K562 (cell line): ENCODE data around the gene SCT. TPM values are rescaled to one million over a fixed set of nuclear protein-coding genes. Genes with fewer than 3 reads are reported as not detected.

Source experiments
- FOXA3 ChIP-seq, 2 experiments: fragments of 450-650 bp in 1 of 2; sonication (generic) in 1 of 2; formaldehyde crosslinking; IDR thresholded peaks in 1 of 2; conservative IDR thresholded peaks in 1 of 2; 2 replicates each; pipeline versions ENCODE4 v1.4.0 to v1.8.0; 2020 to 2022; ENCODE audit warnings: mild to moderate bottlenecking in 2 of 2, missing genetic modification reagents in 1 of 2
- FOXJ2 ChIP-seq: fragments of 200-800 bp; sonication (Bioruptor generic); IDR thresholded peaks from 2 replicates; pipeline ENCODE4 v1.6.1; 2016; ENCODE audit warnings: missing genetic modification characterization, missing compliant biosample characterization
- HMGN3 ChIP-seq: IDR thresholded peaks from 2 replicates; pipeline ENCODE4 v1.6.1; 2011; ENCODE audit warnings: borderline replicate concordance, low read depth, mild to moderate bottlenecking, mixed read lengths, low read length; ENCODE audit not compliant: insufficient read length; ENCODE audit errors: extremely low read depth
- JUNB ChIP-seq: fragments of 450-650 bp; formaldehyde crosslinking; conservative IDR thresholded peaks from 2 replicates; pipeline ENCODE4 v1.4.0; 2020; ENCODE audit warnings: mild to moderate bottlenecking
- KLF1 ChIP-seq: fragments of 450-650 bp; IDR thresholded peaks from 2 replicates; pipeline ENCODE4 v1.6.1; 2016; ENCODE audit warnings: missing genetic modification characterization, missing compliant biosample characterization
- NCOA2 ChIP-seq, 2 experiments: fragments of 450-650 bp; IDR thresholded peaks; 2 replicates each; pipeline ENCODE4 v1.6.1; 2018; ENCODE audit warnings: mild to moderate bottlenecking in 2 of 2, moderate library complexity in 1 of 2; ENCODE audit not compliant: partially characterized antibody in 2 of 2
- NELFE ChIP-seq: IDR thresholded peaks from 2 replicates; pipeline ENCODE4 v1.6.1; 2011; ENCODE audit warnings: mild to moderate bottlenecking; ENCODE audit not compliant: insufficient read depth, insufficient read length
- PML ChIP-seq: IDR thresholded peaks from 2 replicates; pipeline ENCODE4 v1.6.1; 2012; ENCODE audit warnings: low read length, inconsistent platforms
- POLR2AphosphoS2 ChIP-seq: IDR thresholded peaks from 2 replicates; pipeline ENCODE4 v1.6.1; 2012; ENCODE audit warnings: low read length, improper control_type of control experiment
- RBM22 ChIP-seq: fragments of 200-400 bp; formaldehyde crosslinking; IDR thresholded peaks from 2 replicates; pipeline ENCODE4 v1.6.1; 2018; ENCODE audit warnings: low read length, low read depth; ENCODE audit not compliant: poor library complexity, severe bottlenecking
- TAF15 ChIP-seq: fragments of 200-400 bp; formaldehyde crosslinking; IDR thresholded peaks from 2 replicates; pipeline ENCODE4 v1.6.1; 2017; ENCODE audit warnings: mild to moderate bottlenecking, low read depth, low read length, moderate library complexity
- ZC3H8 ChIP-seq: fragments of 450-650 bp; IDR thresholded peaks from 2 replicates; pipeline ENCODE4 v1.6.1; 2017
- ZKSCAN1 ChIP-seq: fragments of 150-350 bp; IDR thresholded peaks from 2 replicates; pipeline ENCODE4 v1.6.1; 2016; ENCODE audit warnings: low read depth, low read length
- ZNF232 ChIP-seq: sonication (generic); formaldehyde crosslinking; IDR thresholded peaks from 2 replicates; pipeline ENCODE4 v1.8.0; 2022; ENCODE audit warnings: mild to moderate bottlenecking, missing genetic modification reagents
- ZNF239 ChIP-seq: fragments of 250-450 bp; sonication (Bioruptor Pico); IDR thresholded peaks from 2 replicates; pipeline ENCODE4 v1.4.0; 2020; ENCODE audit warnings: mild to moderate bottlenecking
- ZNF41 ChIP-seq: fragments of 250-450 bp; sonication (Bioruptor Pico); conservative IDR thresholded peaks from 2 replicates; pipeline ENCODE4 v1.4.0; 2020; ENCODE audit warnings: mild to moderate bottlenecking
- polyA plus RNA-seq, 8 experiments: library from polyadenylated mRNA; depleted of rRNA in 4 of 8; stranded (reverse) in 5 of 8; unstranded in 3 of 8; fragments of >200 nt; fragmentation: Nextera tagmentation in 2 of 8; fragmentation: Illumina TruSeq in 1 of 8; extraction: Ambion mirVana in 2 of 8; extraction: Trizol in 1 of 8; gene quantifications; 2 replicates each; pipeline versions ENCODE4 v1.2.1 to v1.2.3, GENCODE V29; 2011 to 2014; ENCODE audit warnings: inconsistent platforms in 1 of 8, missing spikeins in 1 of 8
- total RNA-seq, 7 experiments: library from RNA; depleted of rRNA in 6 of 7; stranded (reverse); fragments of >200 nt in 6 of 7; fragmentation: Illumina TruSeq in 2 of 7; extraction: Trizol in 2 of 7; gene quantifications; 2 replicates each; pipeline versions ENCODE4 v1.2.1 to v1.2.3, GENCODE V29; 2011 to 2021; ENCODE audit warnings: low replicate concordance in 1 of 7
- TF ChIP-seq, protein P1 (sequence below): sonication (generic); formaldehyde crosslinking; IDR thresholded peaks from 2 replicates; pipeline ENCODE4 v1.8.0; 2022; ENCODE audit warnings: mild to moderate bottlenecking, missing genetic modification reagents, borderline replicate concordance
- TF ChIP-seq, protein P2 (sequence below): sonication (generic); formaldehyde crosslinking; IDR thresholded peaks from 2 replicates; pipeline ENCODE4 v1.8.1; 2023; ENCODE audit warnings: mild to moderate bottlenecking, missing genetic modification reagents
- TF ChIP-seq, protein P3 (sequence below): IDR thresholded peaks from 2 replicates; pipeline ENCODE4 v1.6.1; 2016; ENCODE audit warnings: missing genetic modification characterization, missing compliant biosample characterization
- TF ChIP-seq, protein P4 (sequence below): fragments of 450-650 bp; IDR thresholded peaks from 2 replicates; pipeline ENCODE4 v1.6.1; 2014; ENCODE audit warnings: low read depth, mild to moderate bottlenecking, moderate library complexity, borderline replicate concordance

Gene SCT
- total and polyA plus RNA-seq, 9 of the 15 experiments (the other 6 are each of a cell fraction or from before 2014, with no cell fraction given) = not detected

DNA sequence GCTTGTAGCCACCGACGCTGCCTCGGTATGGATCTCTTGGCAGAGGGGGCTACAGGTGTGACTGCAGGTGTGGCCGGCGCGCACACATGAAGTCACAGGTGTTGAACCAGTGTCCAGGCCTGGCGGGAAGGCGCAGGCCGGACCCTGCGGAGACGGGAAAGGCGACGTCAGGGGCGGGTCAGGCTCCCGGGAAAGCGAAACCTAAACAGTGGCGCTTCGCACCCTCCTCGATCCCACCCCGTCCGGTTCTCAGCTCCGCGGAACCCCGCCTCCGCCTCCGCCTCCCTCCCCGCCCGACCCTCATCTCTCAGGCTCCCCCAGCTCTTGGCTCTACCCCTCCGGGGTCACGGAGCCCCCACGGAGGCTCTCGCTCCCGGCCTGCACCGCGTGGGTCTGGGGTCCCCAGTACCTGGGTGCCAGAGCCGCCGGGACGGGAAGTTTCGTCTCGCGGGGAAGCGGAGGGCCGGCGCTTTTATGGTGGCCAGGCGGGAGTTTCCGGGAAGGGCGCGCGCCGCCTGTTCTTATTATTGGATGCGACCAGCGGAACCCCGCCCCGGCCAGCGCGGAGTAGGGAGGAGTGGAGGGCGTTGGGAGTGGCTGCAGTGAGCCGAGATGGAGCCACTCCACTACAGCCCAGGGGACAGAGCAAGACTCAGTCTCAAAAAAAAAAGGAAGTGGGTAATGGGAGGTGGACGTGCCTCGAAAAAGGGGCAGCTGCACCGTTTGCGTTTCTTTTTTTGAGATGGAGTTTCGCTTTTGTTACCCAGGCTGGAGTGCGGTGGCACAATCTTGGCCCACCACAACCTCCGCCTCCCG lies 11.3 kb downstream of the SCT start, which contains the start of gene IRF7 (continued):
- TF ChIP-seq, protein P1, sequence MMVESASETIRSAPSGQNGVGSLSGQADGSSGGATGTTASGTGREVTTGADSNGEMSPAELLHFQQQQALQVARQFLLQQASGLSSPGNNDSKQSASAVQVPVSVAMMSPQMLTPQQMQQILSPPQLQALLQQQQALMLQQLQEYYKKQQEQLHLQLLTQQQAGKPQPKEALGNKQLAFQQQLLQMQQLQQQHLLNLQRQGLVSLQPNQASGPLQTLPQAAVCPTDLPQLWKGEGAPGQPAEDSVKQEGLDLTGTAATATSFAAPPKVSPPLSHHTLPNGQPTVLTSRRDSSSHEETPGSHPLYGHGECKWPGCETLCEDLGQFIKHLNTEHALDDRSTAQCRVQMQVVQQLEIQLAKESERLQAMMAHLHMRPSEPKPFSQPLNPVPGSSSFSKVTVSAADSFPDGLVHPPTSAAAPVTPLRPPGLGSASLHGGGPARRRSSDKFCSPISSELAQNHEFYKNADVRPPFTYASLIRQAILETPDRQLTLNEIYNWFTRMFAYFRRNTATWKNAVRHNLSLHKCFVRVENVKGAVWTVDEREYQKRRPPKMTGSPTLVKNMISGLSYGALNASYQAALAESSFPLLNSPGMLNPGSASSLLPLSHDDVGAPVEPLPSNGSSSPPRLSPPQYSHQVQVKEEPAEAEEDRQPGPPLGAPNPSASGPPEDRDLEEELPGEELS = no peak
- TF ChIP-seq FOXA3 (CRISPR knock-in tag; conservative IDR thresholded peaks at IDR 0.05 in 1 of 2, IDR thresholded peaks at IDR 0.05 in 1 of 2) = no peak
- no peak for TF ChIP-seq HMGN3
- no peak for TF ChIP-seq ZNF239 (CRISPR knock-in tag)
- no peak for TF ChIP-seq NELFE
- no peak for TF ChIP-seq ZC3H8
- TF ChIP-seq NCOA2 (IDR thresholded peaks at IDR 0.05; ENCODE audit: partially characterized antibody in 2 of 2) = no peak
- no peak for TF ChIP-seq JUNB (CRISPR knock-in tag)
- TF ChIP-seq, protein P2, sequence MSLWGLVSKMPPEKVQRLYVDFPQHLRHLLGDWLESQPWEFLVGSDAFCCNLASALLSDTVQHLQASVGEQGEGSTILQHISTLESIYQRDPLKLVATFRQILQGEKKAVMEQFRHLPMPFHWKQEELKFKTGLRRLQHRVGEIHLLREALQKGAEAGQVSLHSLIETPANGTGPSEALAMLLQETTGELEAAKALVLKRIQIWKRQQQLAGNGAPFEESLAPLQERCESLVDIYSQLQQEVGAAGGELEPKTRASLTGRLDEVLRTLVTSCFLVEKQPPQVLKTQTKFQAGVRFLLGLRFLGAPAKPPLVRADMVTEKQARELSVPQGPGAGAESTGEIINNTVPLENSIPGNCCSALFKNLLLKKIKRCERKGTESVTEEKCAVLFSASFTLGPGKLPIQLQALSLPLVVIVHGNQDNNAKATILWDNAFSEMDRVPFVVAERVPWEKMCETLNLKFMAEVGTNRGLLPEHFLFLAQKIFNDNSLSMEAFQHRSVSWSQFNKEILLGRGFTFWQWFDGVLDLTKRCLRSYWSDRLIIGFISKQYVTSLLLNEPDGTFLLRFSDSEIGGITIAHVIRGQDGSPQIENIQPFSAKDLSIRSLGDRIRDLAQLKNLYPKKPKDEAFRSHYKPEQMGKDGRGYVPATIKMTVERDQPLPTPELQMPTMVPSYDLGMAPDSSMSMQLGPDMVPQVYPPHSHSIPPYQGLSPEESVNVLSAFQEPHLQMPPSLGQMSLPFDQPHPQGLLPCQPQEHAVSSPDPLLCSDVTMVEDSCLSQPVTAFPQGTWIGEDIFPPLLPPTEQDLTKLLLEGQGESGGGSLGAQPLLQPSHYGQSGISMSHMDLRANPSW (CRISPR knock-in tag) = no peak
- no peak for TF ChIP-seq POLR2AphosphoS2
- TF ChIP-seq RBM22 = peak; percentile 16
- no peak; the same call in 1 of the 2 replicates for TF ChIP-seq PML
- no peak for TF ChIP-seq TAF15
- no peak for TF ChIP-seq ZNF232 (CRISPR knock-in tag)
- no peak for TF ChIP-seq ZNF41 (CRISPR knock-in tag)
- no peak for TF ChIP-seq KLF1 (tag)
- TF ChIP-seq FOXJ2 = no peak
- TF ChIP-seq ZKSCAN1 = no peak; the same call in 1 of the 2 replicates
- TF ChIP-seq, protein P3, sequence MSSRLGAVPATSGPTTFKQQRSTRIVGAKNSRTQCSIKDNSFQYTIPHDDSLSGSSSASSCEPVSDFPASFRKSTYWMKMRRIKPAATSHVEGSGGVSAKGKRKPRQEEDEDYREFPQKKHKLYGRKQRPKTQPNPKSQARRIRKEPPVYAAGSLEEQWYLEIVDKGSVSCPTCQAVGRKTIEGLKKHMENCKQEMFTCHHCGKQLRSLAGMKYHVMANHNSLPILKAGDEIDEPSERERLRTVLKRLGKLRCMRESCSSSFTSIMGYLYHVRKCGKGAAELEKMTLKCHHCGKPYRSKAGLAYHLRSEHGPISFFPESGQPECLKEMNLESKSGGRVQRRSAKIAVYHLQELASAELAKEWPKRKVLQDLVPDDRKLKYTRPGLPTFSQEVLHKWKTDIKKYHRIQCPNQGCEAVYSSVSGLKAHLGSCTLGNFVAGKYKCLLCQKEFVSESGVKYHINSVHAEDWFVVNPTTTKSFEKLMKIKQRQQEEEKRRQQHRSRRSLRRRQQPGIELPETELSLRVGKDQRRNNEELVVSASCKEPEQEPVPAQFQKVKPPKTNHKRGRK (tag) = no peak
- TF ChIP-seq, protein P4, sequence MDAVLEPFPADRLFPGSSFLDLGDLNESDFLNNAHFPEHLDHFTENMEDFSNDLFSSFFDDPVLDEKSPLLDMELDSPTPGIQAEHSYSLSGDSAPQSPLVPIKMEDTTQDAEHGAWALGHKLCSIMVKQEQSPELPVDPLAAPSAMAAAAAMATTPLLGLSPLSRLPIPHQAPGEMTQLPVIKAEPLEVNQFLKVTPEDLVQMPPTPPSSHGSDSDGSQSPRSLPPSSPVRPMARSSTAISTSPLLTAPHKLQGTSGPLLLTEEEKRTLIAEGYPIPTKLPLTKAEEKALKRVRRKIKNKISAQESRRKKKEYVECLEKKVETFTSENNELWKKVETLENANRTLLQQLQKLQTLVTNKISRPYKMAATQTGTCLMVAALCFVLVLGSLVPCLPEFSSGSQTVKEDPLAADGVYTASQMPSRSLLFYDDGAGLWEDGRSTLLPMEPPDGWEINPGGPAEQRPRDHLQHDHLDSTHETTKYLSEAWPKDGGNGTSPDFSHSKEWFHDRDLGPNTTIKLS = no peak
